Stimulated activated memory B cell treated with anti-CD40 and anti-IgM and Interleukin-4, amounts not matched to agents 10 μg/mL and 1 μg/mL and 100 μg/mL, for 72 hours (primary cell): ENCODE data around the gene HOXD1.

Experiments used
- ATAC-seq: fragments of 150-1000 bp; cut with Tn5 transposase; 2 replicates; pipeline ENCODE4 v1.10.0; 2021
- H3K27ac Mint-ChIP-seq: one replicate; pipeline ENCODE4 v1.8.0; 2022; ENCODE audit warnings: mild to moderate bottlenecking, mixed read lengths
- H3K27me3 Mint-ChIP-seq: one replicate; pipeline ENCODE4 v1.8.0; 2022; ENCODE audit warnings: mixed read lengths
- H3K36me3 Mint-ChIP-seq: one replicate; pipeline ENCODE4 v1.8.0; 2022; ENCODE audit warnings: mixed read lengths
- H3K4me1 Mint-ChIP-seq: one replicate; pipeline ENCODE4 v1.8.0; 2022; ENCODE audit warnings: mixed read lengths
- H3K4me3 Mint-ChIP-seq: one replicate; pipeline ENCODE4 v1.8.0; 2022; ENCODE audit warnings: mild to moderate bottlenecking, moderate library complexity, mixed read lengths
- H3K9me3 Mint-ChIP-seq: one replicate; pipeline ENCODE4 v1.8.0; 2022; ENCODE audit warnings: mixed read lengths

The HOXD1 gene

DNA sequence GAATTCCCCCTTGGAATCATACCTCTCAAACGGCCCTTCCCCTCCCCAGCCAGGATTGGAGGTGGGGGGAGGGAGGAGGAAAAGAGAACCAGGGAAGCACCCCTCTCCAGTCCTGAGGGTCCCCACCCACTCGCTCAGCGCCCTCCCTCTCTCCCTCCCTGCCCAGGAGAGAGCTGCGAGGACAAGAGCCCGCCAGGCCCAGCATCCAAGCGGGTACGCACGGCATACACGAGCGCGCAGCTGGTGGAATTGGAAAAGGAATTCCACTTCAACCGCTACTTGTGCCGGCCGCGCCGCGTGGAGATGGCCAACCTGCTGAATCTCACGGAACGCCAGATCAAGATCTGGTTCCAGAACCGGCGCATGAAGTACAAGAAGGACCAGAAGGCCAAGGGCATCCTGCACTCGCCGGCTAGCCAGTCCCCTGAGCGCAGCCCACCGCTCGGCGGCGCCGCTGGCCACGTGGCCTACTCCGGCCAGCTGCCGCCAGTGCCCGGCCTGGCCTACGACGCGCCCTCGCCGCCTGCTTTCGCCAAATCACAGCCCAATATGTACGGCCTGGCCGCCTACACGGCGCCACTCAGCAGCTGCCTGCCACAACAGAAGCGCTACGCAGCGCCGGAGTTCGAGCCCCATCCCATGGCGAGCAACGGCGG is 17.0 kb upstream of the HOXD1 start:
- H3K4me3 Mint-ChIP-seq: no peak overlapping the region
- no peak overlapping the region for H3K27ac Mint-ChIP-seq
- no peak for ATAC-seq
- H3K27me3 Mint-ChIP-seq: peaks cover 96% of the 10 kb centered on the region
- H3K4me1 Mint-ChIP-seq: peaks cover 13% of the 10 kb centered on the region
- no peaks in the 10 kb centered on the region for H3K36me3 Mint-ChIP-seq
- no peaks in the 10 kb centered on the region for H3K9me3 Mint-ChIP-seq

DNA sequence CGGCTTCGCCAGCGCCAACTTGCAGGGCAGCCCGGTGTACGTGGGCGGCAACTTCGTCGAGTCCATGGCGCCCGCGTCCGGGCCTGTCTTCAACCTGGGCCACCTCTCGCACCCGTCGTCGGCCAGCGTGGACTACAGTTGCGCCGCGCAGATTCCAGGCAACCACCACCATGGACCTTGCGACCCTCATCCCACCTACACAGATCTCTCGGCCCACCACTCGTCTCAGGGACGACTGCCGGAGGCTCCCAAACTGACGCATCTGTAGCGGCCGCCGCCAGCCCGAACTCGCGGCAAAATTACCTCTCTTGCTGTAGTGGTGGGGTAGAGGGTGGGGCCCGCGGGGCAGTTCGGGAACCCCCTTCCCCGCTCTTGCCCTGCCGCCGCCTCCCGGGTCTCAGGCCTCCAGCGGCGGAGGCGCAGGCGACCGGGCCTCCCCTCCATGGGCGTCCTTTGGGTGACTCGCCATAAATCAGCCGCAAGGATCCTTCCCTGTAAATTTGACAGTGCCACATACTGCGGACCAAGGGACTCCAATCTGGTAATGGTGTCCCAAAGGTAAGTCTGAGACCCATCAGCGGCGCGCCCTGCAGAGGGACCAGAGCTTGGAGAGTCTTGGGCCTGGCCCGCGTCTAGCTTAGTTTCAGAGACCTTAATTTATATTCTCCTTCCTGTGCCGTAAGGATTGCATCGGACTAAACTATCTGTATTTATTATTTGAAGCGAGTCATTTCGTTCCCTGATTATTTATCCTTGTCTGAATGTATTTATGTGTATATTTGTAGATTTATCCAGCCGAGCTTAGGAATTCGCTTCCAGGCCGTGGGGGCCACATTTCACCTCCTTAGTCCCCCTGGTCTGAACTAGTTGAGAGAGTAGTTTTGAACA is 16.2 kb upstream of the HOXD1 start:
- H3K27me3 Mint-ChIP-seq: peaks cover 96% of the 10 kb centered on the region

DNA sequence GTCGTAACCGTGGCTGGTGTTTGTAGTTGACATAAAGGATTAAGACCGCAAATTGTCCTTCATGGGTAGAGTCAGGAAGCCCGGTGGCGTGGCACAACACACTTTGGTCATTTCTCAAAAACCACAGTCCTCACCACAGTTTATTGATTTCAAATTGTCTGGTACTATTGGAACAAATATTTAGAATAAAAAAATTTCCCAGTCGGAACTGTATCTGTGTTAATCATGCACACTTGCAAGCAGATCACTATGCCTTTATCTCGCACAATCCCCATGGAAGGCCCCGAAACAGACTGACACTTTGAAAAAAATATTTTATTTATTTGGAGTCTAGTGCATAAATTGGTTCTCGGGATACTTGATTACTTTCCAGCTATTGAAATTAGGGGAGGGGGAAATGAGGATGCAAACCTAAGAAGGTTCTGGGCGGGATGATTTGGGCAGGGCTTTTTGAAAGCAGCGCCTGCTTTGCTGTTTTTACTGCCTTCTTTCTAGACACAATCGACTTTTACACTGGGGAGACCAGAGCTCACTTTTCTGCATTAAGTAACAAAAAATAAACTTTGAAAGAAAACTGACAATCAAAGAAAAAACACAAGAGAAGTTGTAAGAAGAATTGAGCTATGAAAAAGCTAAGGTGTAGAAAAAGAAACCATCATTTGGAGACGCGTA is 15.4 kb upstream of the HOXD1 start:
- ATAC-seq: no peak
- Mint-ChIP-seq H3K9me3 (no peaks in the 10 kb centered on the region), H3K27me3 (peaks cover 96% of the 10 kb centered on the region), H3K27ac (no peak overlapping the region), H3K4me1 (peaks cover 18% of the 10 kb centered on the region), H3K36me3 (no peaks in the 10 kb centered on the region), H3K4me3 (no peak overlapping the region)

More for the DNA sequence above, 16.2 kb upstream of the HOXD1 start:
- no peak overlapping the region for H3K4me3 Mint-ChIP-seq
- H3K27ac Mint-ChIP-seq: no peak overlapping the region
- H3K4me1 Mint-ChIP-seq: peaks cover 13% of the 10 kb centered on the region
- no peaks in the 10 kb centered on the region for H3K36me3 Mint-ChIP-seq
- no peaks in the 10 kb centered on the region for H3K9me3 Mint-ChIP-seq
- no peak for ATAC-seq

GRCh38 chr2:176173567-176174381 is 14.7 kb upstream of the HOXD1 start:
- Mint-ChIP-seq H3K27ac (no peak overlapping the region), H3K4me1 (peaks cover 19% of the 10 kb centered on the region), H3K9me3 (no peaks in the 10 kb centered on the region), H3K27me3 (peaks cover 92% of the 10 kb centered on the region), H3K36me3 (no peaks in the 10 kb centered on the region), H3K4me3 (no peak overlapping the region)
- ATAC-seq: no peak

DNA sequence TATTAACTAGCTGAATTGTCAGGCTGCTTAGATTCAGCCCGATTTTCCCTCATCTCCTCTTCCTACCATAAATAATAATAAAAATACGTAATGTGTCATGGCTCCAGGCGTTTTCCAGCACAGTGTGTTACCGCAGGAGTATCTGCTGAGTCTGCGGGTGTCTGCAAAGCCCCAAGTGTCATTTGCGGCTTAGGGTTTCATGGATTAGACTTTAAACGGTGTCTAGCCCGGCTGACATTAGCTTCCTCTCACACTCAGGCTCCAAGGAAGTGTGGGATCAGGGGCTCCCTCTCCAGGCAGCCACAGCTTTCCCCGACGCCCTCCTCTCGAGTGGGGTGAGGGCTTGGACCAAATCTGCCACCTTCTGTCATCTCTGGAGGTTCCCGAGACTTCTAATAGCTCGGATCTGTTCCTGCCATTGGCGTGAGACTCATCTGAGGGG is 14.1 kb upstream of the HOXD1 start:
- no peak for ATAC-seq
- Mint-ChIP-seq H3K4me1 (peaks cover 19% of the 10 kb centered on the region), H3K27ac (no peak overlapping the region), H3K4me3 (no peak overlapping the region), H3K36me3 (no peaks in the 10 kb centered on the region), H3K9me3 (no peaks in the 10 kb centered on the region), H3K27me3 (peaks cover 95% of the 10 kb centered on the region)

DNA sequence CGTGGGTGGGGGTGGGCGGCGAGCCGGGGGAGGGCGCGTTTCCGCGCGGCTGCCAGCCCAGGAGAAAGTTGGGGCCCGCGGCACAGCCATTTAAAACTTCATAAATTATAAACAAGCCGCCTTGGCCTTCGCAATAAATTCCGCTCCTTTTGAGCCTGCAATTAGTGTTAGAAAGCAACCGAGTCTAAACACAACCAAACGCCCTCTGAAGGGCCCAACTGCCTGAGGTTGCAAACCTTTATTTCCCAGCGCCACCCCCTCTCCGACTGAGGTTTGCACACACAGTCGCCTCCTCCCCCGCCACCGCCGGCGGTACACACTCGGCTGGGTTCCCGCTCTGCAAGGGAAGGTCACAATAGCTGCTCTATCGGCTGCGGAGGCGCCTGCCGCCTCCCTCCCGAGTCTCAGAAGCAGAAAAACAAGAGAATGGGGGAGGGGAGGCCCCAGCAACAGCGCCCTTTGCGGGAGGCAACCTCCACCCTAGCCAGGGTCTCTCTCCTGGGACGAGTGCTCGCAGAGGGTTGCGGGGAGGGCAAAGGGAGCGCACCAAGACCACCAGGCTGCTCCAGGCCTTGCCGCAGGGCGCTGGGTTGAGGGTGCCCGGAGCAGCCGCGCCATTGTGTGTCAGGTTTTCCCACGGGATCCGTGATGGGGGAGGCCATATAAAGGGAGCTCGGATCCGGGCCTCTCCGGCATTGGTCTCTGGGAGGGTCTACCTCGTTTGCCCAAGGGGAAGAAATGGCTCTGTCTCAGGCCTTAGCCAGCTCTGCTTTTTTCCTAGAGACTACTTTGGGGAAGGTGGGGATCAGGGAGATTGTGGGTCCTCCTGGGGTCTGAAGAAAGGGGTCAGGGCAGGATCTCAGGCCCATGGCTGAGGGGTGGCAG is 13.4 kb upstream of the HOXD1 start:
- peaks cover 95% of the 10 kb centered on the region for H3K27me3 Mint-ChIP-seq
- no peaks in the 10 kb centered on the region for H3K36me3 Mint-ChIP-seq
- no peak for ATAC-seq
- H3K27ac Mint-ChIP-seq: no peak overlapping the region
- H3K4me1 Mint-ChIP-seq: peaks cover 19% of the 10 kb centered on the region
- H3K9me3 Mint-ChIP-seq: no peaks in the 10 kb centered on the region
- no peak overlapping the region for H3K4me3 Mint-ChIP-seq

- Mint-ChIP-seq H3K4me1 (peaks cover 19% of the 10 kb centered on the region), H3K36me3 (no peaks in the 10 kb centered on the region), H3K27ac (no peak overlapping the region), H3K27me3 (peaks cover 95% of the 10 kb centered on the region), H3K4me3 (no peak overlapping the region), H3K9me3 (no peaks in the 10 kb centered on the region)
- ATAC-seq: no peak
Measured at GRCh38 chr2:176175709-176176607, 12.5 kb upstream of the HOXD1 start.

GRCh38 chr2:176177580-176178037 is 10.9 kb upstream of the HOXD1 start:
- no peak for ATAC-seq
- Mint-ChIP-seq H3K4me3 (peak overlapping the region; percentile 27), H3K4me1 (peaks cover 12% of the 10 kb centered on the region), H3K9me3 (no peaks in the 10 kb centered on the region), H3K27ac (no peak overlapping the region), H3K36me3 (no peaks in the 10 kb centered on the region), H3K27me3 (peaks cover 87% of the 10 kb centered on the region)

DNA sequence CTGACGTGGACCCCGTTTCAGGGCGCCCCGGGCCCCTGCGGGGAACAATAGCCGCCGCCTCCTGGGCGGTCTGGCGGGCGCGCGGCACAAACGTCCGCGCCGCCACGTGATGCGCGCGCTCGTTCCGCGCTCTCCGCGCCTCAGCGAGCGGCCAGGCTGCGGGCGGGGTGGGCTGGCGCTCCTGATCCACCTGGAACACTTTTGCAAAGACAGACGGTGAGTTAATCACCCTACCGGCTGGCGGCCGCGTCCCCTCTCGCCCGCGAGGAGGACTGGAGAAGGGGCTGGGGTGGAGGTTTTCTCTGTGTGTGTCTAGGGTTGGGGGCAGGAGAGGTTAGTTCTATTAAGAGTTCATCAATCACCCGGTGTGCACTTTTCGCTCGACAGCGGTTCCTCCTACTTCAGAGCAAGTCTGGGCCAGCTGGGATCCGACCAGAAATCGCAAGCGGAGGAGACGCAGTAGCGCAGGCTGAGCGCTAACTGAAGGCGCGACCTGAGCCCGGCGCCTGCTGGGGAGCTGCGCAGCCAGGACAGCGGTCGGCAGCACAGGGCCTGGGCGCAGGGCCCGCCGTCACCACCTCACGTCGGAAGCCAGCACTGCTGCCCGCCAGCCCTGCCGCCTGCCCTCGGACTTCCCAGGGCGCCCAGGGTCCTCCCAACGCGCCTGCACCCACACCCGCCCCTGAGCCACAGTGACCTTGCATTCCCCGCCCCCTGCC is 10.3 kb upstream of the HOXD1 start:
- Mint-ChIP-seq H3K4me1 (peaks cover 12% of the 10 kb centered on the region), H3K9me3 (no peaks in the 10 kb centered on the region), H3K4me3 (peak overlapping the region; percentile 27), H3K27me3 (peaks cover 82% of the 10 kb centered on the region), H3K27ac (no peak overlapping the region), H3K36me3 (no peaks in the 10 kb centered on the region)
- no peak for ATAC-seq

DNA sequence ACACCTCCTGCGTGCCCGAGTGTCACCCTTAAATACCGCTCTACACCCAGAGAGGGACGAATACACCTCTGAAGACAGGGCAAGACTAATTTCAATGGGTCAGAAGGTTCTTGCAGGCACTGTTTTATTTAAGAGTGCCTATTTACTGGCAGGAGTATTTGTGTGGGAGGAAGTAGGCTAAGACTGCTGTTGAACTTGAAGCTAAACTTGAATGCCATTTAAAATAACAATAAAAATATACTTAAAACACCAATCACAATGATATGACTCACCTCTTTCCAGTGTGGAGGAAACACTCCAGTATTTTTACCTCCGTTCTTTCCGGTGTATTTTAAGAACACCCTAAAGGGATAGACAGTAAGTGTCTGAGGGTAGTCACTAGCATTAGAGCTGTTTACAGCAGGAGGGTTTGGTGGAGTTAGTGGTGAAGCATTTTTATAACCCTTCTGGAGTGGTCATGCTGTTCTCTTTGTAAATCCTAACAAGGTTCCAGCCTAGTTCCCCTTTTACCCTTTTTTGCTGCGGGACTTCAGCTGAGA is 9.6 kb upstream of the HOXD1 start:
- no peak overlapping the region for H3K27ac Mint-ChIP-seq
- peaks cover 75% of the 10 kb centered on the region for H3K27me3 Mint-ChIP-seq
- ATAC-seq: no peak
- H3K4me1 Mint-ChIP-seq: peaks cover 12% of the 10 kb centered on the region
- H3K9me3 Mint-ChIP-seq: no peaks in the 10 kb centered on the region
- H3K36me3 Mint-ChIP-seq: no peaks in the 10 kb centered on the region
- H3K4me3 Mint-ChIP-seq: no peak overlapping the region

DNA sequence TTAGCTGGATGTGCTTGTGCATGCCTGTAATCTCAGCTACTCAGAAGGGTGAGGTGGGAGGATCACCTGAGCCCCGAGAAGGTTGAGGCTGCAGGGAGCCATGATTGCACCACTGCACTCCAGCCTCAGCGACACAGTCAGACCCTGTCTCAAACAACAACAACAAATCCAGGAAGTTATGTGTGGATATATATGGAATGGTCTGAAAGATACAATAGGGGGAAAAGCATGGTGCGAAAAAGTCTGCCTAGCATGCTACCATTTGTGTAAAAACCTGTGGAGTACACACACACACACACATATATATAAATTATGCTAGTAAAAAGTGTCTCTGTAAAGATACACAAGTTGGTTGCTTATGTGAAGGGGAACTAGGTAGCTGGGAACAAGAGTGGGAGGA is 6.9 kb upstream of the HOXD1 start:
- H3K27ac Mint-ChIP-seq: no peak overlapping the region
- no peaks in the 10 kb centered on the region for H3K9me3 Mint-ChIP-seq
- H3K4me1 Mint-ChIP-seq: peaks cover 6% of the 10 kb centered on the region
- no peaks in the 10 kb centered on the region for H3K36me3 Mint-ChIP-seq
- peaks cover 66% of the 10 kb centered on the region for H3K27me3 Mint-ChIP-seq
- no peak for ATAC-seq
- no peak overlapping the region for H3K4me3 Mint-ChIP-seq

GRCh38 chr2:176182671-176183070 is 5.8 kb upstream of the HOXD1 start:
- H3K27me3 Mint-ChIP-seq: peaks cover 66% of the 10 kb centered on the region
- ATAC-seq: no peak

More at GRCh38 chr2:176182671-176183070, 5.8 kb upstream of the HOXD1 start:
- no peaks in the 10 kb centered on the region for H3K36me3 Mint-ChIP-seq
- H3K27ac Mint-ChIP-seq: no peak overlapping the region
- no peaks in the 10 kb centered on the region for H3K9me3 Mint-ChIP-seq
- peaks cover 10% of the 10 kb centered on the region for H3K4me1 Mint-ChIP-seq
- no peak overlapping the region for H3K4me3 Mint-ChIP-seq
